H1 (cell line): Measurements from ENCODE around the gene RASGEF1B. TPM values are rescaled to one million over a fixed set of nuclear protein-coding genes. Genes with fewer than 3 reads are reported as not detected.

Experiments used
- CTCF ChIA-PET: fragments of 300-600 bp; sonication (Branson Sonifier 250); formaldehyde crosslinking; loops from one replicate; lab custom pipeline; 2021; ENCODE audit not compliant: partially characterized antibody; lab: Charles Lee
- POLR2A ChIA-PET: fragments of 300-600 bp; sonication (Branson Sonifier 250); formaldehyde crosslinking; loops from one replicate; lab custom pipeline; 2021; ENCODE audit warnings: inconsistent platforms; ENCODE audit not compliant: partially characterized antibody; lab: Charles Lee
- DNase-seq, 2 experiments: peaks; one replicate each; pipeline versions ENCODE4 v3.0.0 to v3.0.0-alpha.2; 2010 to 2022; ENCODE audit warnings: low spot score in 2 of 2, low read depth in 1 of 2, mixed read lengths in 1 of 2
- FAIRE-seq: peaks from 2 replicates; lab custom pipeline; 2011; peaks lifted over from hg19 to GRCh38; lab: Jason Lieb, UNC
- H2AFZ ChIP-seq: 2 replicates; pipeline ENCODE4 v1.8.1; 2012; ENCODE audit warnings: low read length, inconsistent platforms
- H2AK5ac ChIP-seq: 2 replicates; pipeline ENCODE4 v1.6.1; 2013; ENCODE audit warnings: low read depth, low read length
- H2BK120ac ChIP-seq: replicated peaks from 2 replicates; pipeline ENCODE3; 2013; ENCODE audit warnings: low read depth, low read length, inconsistent platforms
- H2BK12ac ChIP-seq: 2 replicates; pipeline ENCODE4 v1.6.1; 2013; ENCODE audit warnings: low read depth, low read length
- H2BK15ac ChIP-seq: 2 replicates; pipeline ENCODE4 v1.6.1; 2013; ENCODE audit warnings: low read length
- H2BK20ac ChIP-seq: 2 replicates; pipeline ENCODE4 v1.6.1; 2013; ENCODE audit warnings: low read length
- H2BK5ac ChIP-seq: 2 replicates; pipeline ENCODE4 v1.6.1; 2013; ENCODE audit warnings: low read depth, low read length
- H3K14ac ChIP-seq: 2 replicates; pipeline ENCODE4 v1.6.1; 2013; ENCODE audit warnings: inconsistent platforms; ENCODE audit not compliant: insufficient read length
- H3K18ac ChIP-seq: 2 replicates; pipeline ENCODE4 v1.6.1; 2013; ENCODE audit warnings: low read length; ENCODE audit errors: extremely low read depth
- H3K23ac ChIP-seq: 2 replicates; pipeline ENCODE4 v1.6.1; 2013; ENCODE audit warnings: inconsistent platforms; ENCODE audit not compliant: insufficient read length
- H3K23me2 ChIP-seq: 2 replicates; pipeline ENCODE4 v1.6.1; 2013; ENCODE audit warnings: low read depth, low read length
- H3K27ac ChIP-seq: 2 replicates; pipeline ENCODE4 v1.6.1; 2011; ENCODE audit warnings: low read depth, low read length, inconsistent platforms
- H3K27me3 ChIP-seq, 4 experiments: replicated peaks in 1 of 4; 1 replicate in 1 of 4; 2 replicates in 3 of 4; pipeline versions ENCODE4 v1.6.1 to v1.8.1; 2011 to 2013; ENCODE audit warnings: low read length in 3 of 4, mild to moderate bottlenecking in 3 of 4, inconsistent platforms in 2 of 4, mixed read lengths in 2 of 4, moderate library complexity in 1 of 4; ENCODE audit not compliant: control insufficient read depth in 3 of 4, insufficient read depth in 3 of 4; ENCODE audit errors: extremely low read depth in 1 of 4
- H3K36me3 ChIP-seq, 4 experiments: 2 replicates each; pipeline versions ENCODE4 v1.6.1 to v1.8.1; 2011 to 2013; ENCODE audit warnings: mild to moderate bottlenecking in 4 of 4, low read length in 3 of 4, moderate library complexity in 2 of 4, control low read depth in 1 of 4, inconsistent platforms in 1 of 4; ENCODE audit not compliant: insufficient read depth in 4 of 4, control insufficient read depth in 2 of 4
- H3K4ac ChIP-seq: replicated peaks from 2 replicates; pipeline ENCODE3; 2013; ENCODE audit warnings: low read length, low read depth, mixed read lengths, inconsistent platforms; ENCODE audit not compliant: insufficient read length
- H3K4me1 ChIP-seq, 4 experiments: replicated peaks in 1 of 4; 1 replicate in 1 of 4; 2 replicates in 3 of 4; pipeline versions ENCODE4 v1.6.1 to v1.8.1; 2011 to 2013; ENCODE audit warnings: low read length in 3 of 4, inconsistent platforms in 2 of 4, mixed read lengths in 1 of 4; ENCODE audit not compliant: insufficient read depth in 4 of 4, control insufficient read depth in 3 of 4
- H3K4me2 ChIP-seq, 2 experiments: 2 replicates each; pipeline versions ENCODE4 v1.6.1 to v1.8.1; 2011 to 2013; ENCODE audit warnings: low read depth in 2 of 2, low read length in 2 of 2, control low read depth in 1 of 2, inconsistent platforms in 1 of 2, mild to moderate bottlenecking in 1 of 2; ENCODE audit not compliant: insufficient read depth in 1 of 2
- H3K4me3 ChIP-seq, 4 experiments: fragments of 200-600, 300-600 bp in 1 of 4; sonication (generic), shearing (Covaris generic), sonication (Bioruptor Twin) in 1 of 4; 2 replicates each; pipeline versions ENCODE4 v1.5.1 to v1.8.1; 2011 to 2016; ENCODE audit warnings: low read length in 4 of 4, low read depth in 3 of 4, control low read depth in 2 of 4, inconsistent platforms in 2 of 4, mild to moderate bottlenecking in 2 of 4, mixed read lengths in 1 of 4, moderate library complexity in 1 of 4; ENCODE audit not compliant: insufficient read depth in 2 of 4; ENCODE audit errors: extremely low read depth in 1 of 4
- H3K56ac ChIP-seq: replicated peaks from 2 replicates; pipeline ENCODE3; 2013; ENCODE audit warnings: low read depth, mild to moderate bottlenecking, mixed read lengths, low read length, inconsistent platforms; ENCODE audit not compliant: insufficient read length
- H3K79me1 ChIP-seq: 2 replicates; pipeline ENCODE4 v1.6.1; 2013; ENCODE audit warnings: low read depth, low read length, control low read depth
- H3K79me2 ChIP-seq, 2 experiments: 2 replicates each; pipeline versions ENCODE4 v1.6.1 to v1.8.1; 2012 to 2013; ENCODE audit warnings: low read length in 2 of 2, mild to moderate bottlenecking in 2 of 2, inconsistent platforms in 1 of 2; ENCODE audit not compliant: insufficient read depth in 2 of 2, control insufficient read depth in 1 of 2
- H3K9ac ChIP-seq, 4 experiments: replicated peaks in 1 of 4; 1 replicate in 1 of 4; 2 replicates in 3 of 4; pipeline versions ENCODE4 v1.6.1 to v1.8.1; 2011 to 2013; ENCODE audit warnings: low read depth in 3 of 4, low read length in 3 of 4, control low read depth in 2 of 4, mild to moderate bottlenecking in 2 of 4, moderate library complexity in 2 of 4, inconsistent platforms in 1 of 4; ENCODE audit errors: extremely low read depth in 1 of 4
- H3K9me3 ChIP-seq, 2 experiments: 2 replicates each; pipeline versions ENCODE4 v1.6.1 to v1.8.1; 2012 to 2013; ENCODE audit warnings: mild to moderate bottlenecking in 2 of 2, moderate library complexity in 2 of 2, control low read depth in 1 of 2, inconsistent platforms in 1 of 2, low read depth in 1 of 2, low read length in 1 of 2, mixed read lengths in 1 of 2; ENCODE audit not compliant: insufficient read depth in 2 of 2
- H4K20me1 ChIP-seq, 2 experiments: replicated peaks in 1 of 2; 2 replicates each; pipeline versions ENCODE3 to v1.8.1; 2011 to 2013; ENCODE audit warnings: inconsistent platforms in 2 of 2, low read length in 2 of 2, mild to moderate bottlenecking in 1 of 2; ENCODE audit not compliant: insufficient read depth in 2 of 2, control insufficient read depth in 1 of 2
- H4K5ac ChIP-seq: 2 replicates; pipeline ENCODE4 v1.6.1; 2013; ENCODE audit warnings: low read length, low read depth, mixed read lengths, inconsistent platforms; ENCODE audit not compliant: insufficient read length
- H4K8ac ChIP-seq: 2 replicates; pipeline ENCODE4 v1.8.0; 2013; ENCODE audit warnings: mild to moderate bottlenecking, moderate library complexity, low read length, inconsistent platforms; ENCODE audit not compliant: insufficient read depth; ENCODE audit errors: extremely low read depth
- H4K91ac ChIP-seq: replicated peaks from 2 replicates; pipeline ENCODE3; 2013; ENCODE audit warnings: low read length, mixed read lengths, inconsistent platforms; ENCODE audit not compliant: insufficient read length
- EP300 ChIP-seq, 2 experiments: IDR thresholded peaks; 1 replicate in 1 of 2; 2 replicates in 1 of 2; pipeline ENCODE4 v1.6.1; 2011 to 2012; ENCODE audit warnings: low read depth in 2 of 2, low read length in 2 of 2, mild to moderate bottlenecking in 2 of 2, borderline replicate concordance in 1 of 2, inconsistent platforms in 1 of 2, moderate library complexity in 1 of 2
- NRF1 ChIP-seq: IDR thresholded peaks from 2 replicates; pipeline ENCODE4 v1.6.1; 2011; ENCODE audit warnings: mild to moderate bottlenecking, low read depth, low read length, improper control_type of control experiment
- RFX5 ChIP-seq: IDR thresholded peaks from 2 replicates; pipeline ENCODE4 v1.6.1; 2011; ENCODE audit warnings: low read depth, low read length, improper control_type of control experiment, borderline replicate concordance
- WGBS, 2 experiments: shearing (Covaris generic) in 1 of 2; methylation state at CpG; one replicate each; pipeline versions ENCODE4 v1.1.6 to v1.1.7; 2013 to 2015; ENCODE audit warnings: low lambda C conversion rate in 2 of 2, mixed read lengths in 2 of 2, inconsistent platforms in 1 of 2, low coverage in 1 of 2, missing lambda C conversion rate in 1 of 2; ENCODE audit not compliant: insufficient replicate concordance in 2 of 2, insufficient coverage in 1 of 2, insufficient read length in 1 of 2; ENCODE audit errors: extremely low coverage in 1 of 2, missing lambda C conversion rate in 1 of 2; 5-methylcytosine and 5-hydroxymethylcytosine counted together
- polyA plus RNA-seq, 7 experiments: library from polyadenylated mRNA; depleted of rRNA in 3 of 7; stranded (reverse) in 5 of 7; unstranded in 2 of 7; fragments of >200 nt in 5 of 7; fragments of 200-250 nt in 2 of 7; gene quantifications; 1 replicate in 5 of 7; 2 replicates in 1 of 7; 4 replicates in 1 of 7; pipeline versions ENCODE4 v1.2.1 to v1.2.3, GENCODE V29; 2011 to 2013; ENCODE audit warnings: missing spikeins in 2 of 7, mixed read lengths in 2 of 7
- total RNA-seq: library from RNA; stranded (reverse); fragmentation: NEBNext Ultra II Directional; extraction: Animal tissue kit (Norgen Biotek cat#: 25700); gene quantifications from 2 replicates; pipeline ENCODE4 v1.2.1, GENCODE V29; 2021

RASGEF1B gene
- total and polyA plus RNA-seq, 2 of the 8 experiments (the other 6 are each of a cell fraction or from before 2014, with no cell fraction given), result 1.6 to 4.7 TPM

DNA sequence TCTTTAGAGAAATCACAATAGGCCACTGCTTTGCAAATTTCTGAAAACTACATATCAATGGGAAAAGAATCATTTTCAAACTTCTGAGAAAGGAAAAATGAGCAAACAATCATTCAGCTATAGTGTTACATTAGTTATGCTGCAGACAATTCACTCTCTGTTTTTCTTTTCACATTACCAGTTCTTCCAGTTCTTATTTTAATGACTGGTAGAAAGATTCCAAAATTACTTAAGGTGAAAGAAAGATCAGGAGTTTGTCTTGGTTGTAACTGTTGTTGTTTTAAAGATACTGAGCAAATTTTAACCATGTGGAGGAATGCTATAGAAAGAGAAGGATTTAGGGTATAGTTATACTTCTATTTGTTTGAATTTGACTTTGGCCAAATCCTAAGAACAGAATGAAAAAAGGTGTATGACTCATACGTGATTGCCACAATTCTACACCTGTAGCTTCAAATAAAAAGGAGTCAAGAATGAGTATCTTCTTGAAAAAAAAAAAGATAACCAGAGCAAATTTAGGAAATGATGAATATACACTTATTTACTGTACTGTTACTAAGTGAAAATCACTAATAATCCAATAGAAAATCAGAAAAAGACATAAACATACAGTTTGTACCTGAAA is 21.0 kb upstream of the RASGEF1B start:
- Histone ChIP-seq H2BK12ac (no peak overlapping the region), H3K4me2 (no peak overlapping the region), H3K14ac (no peak overlapping the region), H2BK15ac (no peak overlapping the region), H3K27ac (no peak overlapping the region), H3K23ac (no peak overlapping the region), H3K4me3 (no peak overlapping the region), H4K91ac (no peak overlapping the region), H3K4ac (no peak overlapping the region), H2BK20ac (no peak overlapping the region), H4K8ac (no peak overlapping the region), H3K4me1 (peaks cover 0 to 2% (median 0%) of the 10 kb centered on the region in 4 experiments; a peak in 1 of 7 replicates), H3K27me3 (no peaks in the 10 kb centered on the region), H2BK120ac (no peak overlapping the region), H2AK5ac (no peak overlapping the region), H2AFZ (no peak overlapping the region), H4K20me1 (no peaks in the 10 kb centered on the region), H2BK5ac (no peak overlapping the region), H3K79me2 (no peaks in the 10 kb centered on the region), H3K79me1 (no peaks in the 10 kb centered on the region), H3K9me3 (peaks cover 0 to 5% of the 10 kb centered on the region in 2 experiments; a peak in 2 of 4 replicates), H3K56ac (no peak overlapping the region), H3K9ac (no peak overlapping the region), H3K36me3 (no peaks in the 10 kb centered on the region), H4K5ac (no peak overlapping the region), H3K18ac (no peak overlapping the region), H3K23me2 (no peaks in the 10 kb centered on the region)
- 79% methylated on average over 1 of the region's 1 CpG; no CpG with 5 or more reads in 1 of the 2 experiments for WGBS, 2 experiments
- no peak for FAIRE-seq
- ChIA-PET POLR2A (interaction anchor here (0.8 kb wide), 1 partner anchor 339 kb away, joined by 4 read pairs; no protein-coding TSS in a partner anchor), CTCF (interaction anchor here (1.6 to 2.6 kb wide), 2 partner anchors 19 to 25 kb away, joined by 6 to 9 read pairs; no protein-coding TSS in a partner anchor)
- no peak for DNase-seq
- no peak for TF ChIP-seq NRF1
- no peak for TF ChIP-seq RFX5
- no peak for TF ChIP-seq EP300 (IDR thresholded peaks at IDR 0.05; ENCODE audit: borderline replicate concordance in 1 of 2, low read depth in 2 of 2, low read length in 2 of 2)
